BLaER1 treated with 17β-estradiol and CSF1 and Interleukin-3, amounts not matched to agents 10 nM and 100 nM (cell line): ENCODE results near the gene ADAMTS17.
A peak's percentile ranks its signal among the peaks of the same experiment; 100 is the strongest.

Experiments used
- H3K27ac ChIP-seq, 11 experiments: shearing (Covaris generic); formaldehyde crosslinking; 2 replicates each; pipeline ENCODE4 v1.8.1; 2022
- H3K27me3 ChIP-seq, 11 experiments: shearing (Covaris generic); formaldehyde crosslinking; 2 replicates each; pipeline ENCODE4 v1.8.1; 2022
- H3K36me3 ChIP-seq, 11 experiments: shearing (Covaris generic); formaldehyde crosslinking; 2 replicates each; pipeline ENCODE4 v1.8.1; 2022
- H3K4me1 ChIP-seq, 10 experiments: shearing (Covaris generic); formaldehyde crosslinking; 2 replicates each; pipeline ENCODE4 v1.8.1; 2022
- H3K4me2 ChIP-seq, 11 experiments: shearing (Covaris generic); formaldehyde crosslinking; 2 replicates each; pipeline ENCODE4 v1.8.1; 2022
- H3K4me3 ChIP-seq, 10 experiments: shearing (Covaris generic); formaldehyde crosslinking; 2 replicates each; pipeline ENCODE4 v1.8.1; 2022
- H3K9ac ChIP-seq, 11 experiments: shearing (Covaris generic); formaldehyde crosslinking; 2 replicates each; pipeline ENCODE4 v1.8.1; 2022
- H3K9me3 ChIP-seq, 11 experiments: shearing (Covaris generic); formaldehyde crosslinking; replicated peaks in 1 of 11; 2 replicates each; pipeline ENCODE4 v1.8.1; 2022
- H4K20me1 ChIP-seq, 11 experiments: shearing (Covaris generic); formaldehyde crosslinking; 2 replicates each; pipeline ENCODE4 v1.8.1; 2022
- Cebpa-rat ChIP-seq, 11 experiments: shearing (Covaris generic); IDR thresholded peaks; 2 replicates each; pipeline ENCODE4 v1.8.1; 2022

Gene ADAMTS17

GRCh38 chr15:100143378-100143777 lies 198.4 kb downstream of the ADAMTS17 start:
- H3K9ac ChIP-seq: no peak overlapping the region
- H3K9me3 ChIP-seq: peaks cover 19 to 27% (median 25%) of the 10 kb centered on the region in 11 experiments
- H3K27ac ChIP-seq: no peak overlapping the region
- no peaks in the 10 kb centered on the region for H4K20me1 ChIP-seq
- no peak for TF ChIP-seq Cebpa-rat (IDR thresholded peaks at IDR 0.05)
- H3K27me3 ChIP-seq: peaks cover 0 to 8% (median 0%) of the 10 kb centered on the region in 11 experiments; a peak in 1 of 22 replicates
- no peak overlapping the region for H3K4me3 ChIP-seq
- H3K4me2 ChIP-seq: no peak overlapping the region
- peaks cover 9 to 17% (median 16%) of the 10 kb centered on the region in 10 experiments for H3K4me1 ChIP-seq
- H3K36me3 ChIP-seq: peaks cover 0 to 6% (median 0%) of the 10 kb centered on the region in 11 experiments; a peak in 2 of 22 replicates

- H3K4me2 ChIP-seq: peak overlapping the region; percentile 56 to 81 (median 70); a peak in 20 of 22 replicates
- no peak overlapping the region for H3K9ac ChIP-seq
- peaks cover under 1 to 15% (median 6%) of the 10 kb centered on the region in 11 experiments; a peak in 14 of 22 replicates for H3K9me3 ChIP-seq
- TF ChIP-seq Cebpa-rat (IDR thresholded peaks at IDR 0.05): no peak
- H3K4me1 ChIP-seq: peaks cover 9 to 17% (median 16%) of the 10 kb centered on the region in 10 experiments
- H3K27ac ChIP-seq: no peak overlapping the region
- no peaks in the 10 kb centered on the region for H4K20me1 ChIP-seq
- no peaks in the 10 kb centered on the region for H3K36me3 ChIP-seq
- no peak overlapping the region for H3K4me3 ChIP-seq
- H3K27me3 ChIP-seq: peaks cover 0 to 8% (median 0%) of the 10 kb centered on the region in 11 experiments; a peak in 1 of 22 replicates
Observed at GRCh38 chr15:100141311-100142001, 200.3 kb downstream of the ADAMTS17 start.

- peak overlapping the region; percentile 56 to 81 (median 70) for H3K4me2 ChIP-seq
- no peaks in the 10 kb centered on the region for H4K20me1 ChIP-seq
- peaks cover 9 to 17% (median 16%) of the 10 kb centered on the region in 10 experiments for H3K4me1 ChIP-seq
- H3K9ac ChIP-seq: no peak overlapping the region
- H3K27ac ChIP-seq: no peak overlapping the region
- no peak overlapping the region; a peak in 1 of 20 replicates for H3K4me3 ChIP-seq
- peaks cover 0 to 16% (median 7%) of the 10 kb centered on the region in 11 experiments; a peak in 9 of 22 replicates for H3K9me3 ChIP-seq
- peaks cover 0 to 8% (median 0%) of the 10 kb centered on the region in 11 experiments; a peak in 1 of 22 replicates for H3K27me3 ChIP-seq
- no peak for TF ChIP-seq Cebpa-rat (IDR thresholded peaks at IDR 0.05)
- H3K36me3 ChIP-seq: no peaks in the 10 kb centered on the region
Observed at GRCh38 chr15:100140527-100141308, 201.1 kb downstream of the ADAMTS17 start.

GRCh38 chr15:100134586-100134985 lies 207.2 kb downstream of the ADAMTS17 start:
- H3K9ac ChIP-seq: no peak overlapping the region
- no peak for TF ChIP-seq Cebpa-rat (IDR thresholded peaks at IDR 0.05)
- H3K36me3 ChIP-seq: no peaks in the 10 kb centered on the region
- H4K20me1 ChIP-seq: no peaks in the 10 kb centered on the region; a peak in 1 of 22 replicates
- no peak overlapping the region for H3K4me3 ChIP-seq
- H3K27me3 ChIP-seq: peaks cover 0 to 11% (median 0%) of the 10 kb centered on the region in 11 experiments; a peak in 3 of 22 replicates
- H3K27ac ChIP-seq: no peak overlapping the region
- peak overlapping the region in 9 of 11 experiments; percentile 0 to 56 (median 33); a peak in 11 of 22 replicates for H3K4me2 ChIP-seq
- H3K9me3 ChIP-seq: peaks cover 0 to 16% (median 6%) of the 10 kb centered on the region in 11 experiments; a peak in 7 of 22 replicates
- peaks cover 10 to 24% (median 17%) of the 10 kb centered on the region in 10 experiments; a peak in 17 of 20 replicates for H3K4me1 ChIP-seq

GRCh38 chr15:100134089-100134583 lies 207.6 kb downstream of the ADAMTS17 start:
- Histone ChIP-seq H3K9me3 (peaks cover 0 to 16% (median 6%) of the 10 kb centered on the region in 11 experiments; a peak in 7 of 22 replicates), H3K9ac (no peak overlapping the region), H3K4me1 (peaks cover 9 to 24% (median 17%) of the 10 kb centered on the region in 10 experiments; a peak in 16 of 20 replicates), H3K4me2 (peak overlapping the region in 7 of 11 experiments; percentile 0 to 56 (median 37); a peak in 7 of 22 replicates), H3K4me3 (no peak overlapping the region), H3K27me3 (peaks cover 0 to 11% (median 0%) of the 10 kb centered on the region in 11 experiments; a peak in 3 of 22 replicates), H3K27ac (no peak overlapping the region), H4K20me1 (no peaks in the 10 kb centered on the region; a peak in 1 of 22 replicates), H3K36me3 (no peaks in the 10 kb centered on the region)
- TF ChIP-seq Cebpa-rat (IDR thresholded peaks at IDR 0.05): no peak

GRCh38 chr15:100133001-100133400 lies 208.8 kb downstream of the ADAMTS17 start:
- no peak overlapping the region for H3K9ac ChIP-seq
- H3K27me3 ChIP-seq: peaks cover 0 to 13% (median 0%) of the 10 kb centered on the region in 11 experiments; a peak in 3 of 22 replicates
- H3K9me3 ChIP-seq: peaks cover 0 to 16% (median 6%) of the 10 kb centered on the region in 11 experiments; a peak in 7 of 22 replicates
- no peaks in the 10 kb centered on the region for H3K36me3 ChIP-seq
- no peaks in the 10 kb centered on the region; a peak in 1 of 22 replicates for H4K20me1 ChIP-seq
- peaks cover 9 to 34% (median 25%) of the 10 kb centered on the region in 10 experiments; a peak in 17 of 20 replicates for H3K4me1 ChIP-seq
- no peak overlapping the region for H3K4me3 ChIP-seq
- no peak overlapping the region for H3K27ac ChIP-seq
- no peak overlapping the region for H3K4me2 ChIP-seq
- no peak for TF ChIP-seq Cebpa-rat (IDR thresholded peaks at IDR 0.05)

GRCh38 chr15:100132309-100132708 lies 209.5 kb downstream of the ADAMTS17 start:
- peak overlapping the region; percentile 66 to 93 (median 78); a peak in 21 of 22 replicates for H3K4me2 ChIP-seq
- no peak for TF ChIP-seq Cebpa-rat (IDR thresholded peaks at IDR 0.05)
- H3K36me3 ChIP-seq: no peaks in the 10 kb centered on the region

More at GRCh38 chr15:100132309-100132708, 209.5 kb downstream of the ADAMTS17 start:
- Histone ChIP-seq H3K27me3 (peaks cover 0 to 15% (median 0%) of the 10 kb centered on the region in 11 experiments; a peak in 3 of 22 replicates), H3K4me3 (peak overlapping the region in 1 of 10 experiments; percentile 57; a peak in 1 of 20 replicates), H3K4me1 (peaks cover 9 to 40% (median 30%) of the 10 kb centered on the region in 10 experiments; a peak in 17 of 20 replicates), H3K9ac (peak overlapping the region in 2 of 11 experiments; percentile 65 to 68; a peak in 3 of 22 replicates), H3K27ac (0 out of 22 replicates have a peak overlapping the region, but pooled peaks of 2 of the 11 experiments have one; percentile 57 to 59), H3K9me3 (peaks cover 0 to 16% (median 6%) of the 10 kb centered on the region in 11 experiments; a peak in 7 of 22 replicates), H4K20me1 (no peaks in the 10 kb centered on the region; a peak in 1 of 22 replicates)
